HTERT RPE-1 (cell line): ENCODE results near the gene RNF135.
"Not testable (repeated sequence)": the region's sequence is repeated elsewhere in the genome, so short reads cannot be mapped to it uniquely, and the experiment has no call there.

Source experiments
- in situ Hi-C: fragments of 300-500 bp; cut with MboI; formaldehyde crosslinking; loops from 4 replicates; pipeline ENCODE4 v1.14.3; 2020; ENCODE audit warnings: low sequenced_read_pairs

The RNF135 gene

GRCh38 chr17:30997270-30997669 lies 26.4 kb downstream of the RNF135 start:
- in situ Hi-C loops = no loop called here

GRCh38 chr17:30997842-30998241 lies 27.0 kb downstream of the RNF135 start:
- in situ Hi-C loops = no loop called here

- in situ Hi-C loops = no loop called here
These were observed 31.2 kb downstream of the RNF135 start for GRCh38 chr17:31002047-31002446.

GRCh38 chr17:31003225-31003866 lies 32.5 kb downstream of the RNF135 start:
- in situ Hi-C loops = no loop called here

- in situ Hi-C loops = no loop called here
These were observed 33.3 kb downstream of the RNF135 start for GRCh38 chr17:31004160-31004559.

- in situ Hi-C loops = no loop called here
These were observed 37.0 kb downstream of the RNF135 start for GRCh38 chr17:31007695-31008373.

- in situ Hi-C loops = no loop called here
These were observed 37.7 kb downstream of the RNF135 start for GRCh38 chr17:31008374-31009041.

- in situ Hi-C loops = not testable (repeated sequence)
These were observed 38.3 kb downstream of the RNF135 start for GRCh38 chr17:31009042-31009702.

- in situ Hi-C loops = not testable (repeated sequence)
These were observed 39.2 kb downstream of the RNF135 start for GRCh38 chr17:31010014-31010413.

- in situ Hi-C loops = no loop called here
These were observed 43.0 kb downstream of the RNF135 start for GRCh38 chr17:31013844-31014243.

GRCh38 chr17:31015639-31016038 lies 44.8 kb downstream of the RNF135 start:
- in situ Hi-C loops = no loop called here

- in situ Hi-C loops = no loop called here
These were observed 48.2 kb downstream of the RNF135 start for GRCh38 chr17:31019004-31019403.

GRCh38 chr17:31023171-31023570 lies 52.3 kb downstream of the RNF135 start:
- in situ Hi-C loops = not testable (repeated sequence)

GRCh38 chr17:31031841-31032240 lies 61.0 kb downstream of the RNF135 start:
- in situ Hi-C loops = no loop called here

- in situ Hi-C loops = not testable (repeated sequence)
These were observed 64.8 kb downstream of the RNF135 start for GRCh38 chr17:31035611-31036010.

GRCh38 chr17:31040837-31041236 lies 70.0 kb downstream of the RNF135 start:
- in situ Hi-C loops = not testable (repeated sequence)

- in situ Hi-C loops = not testable (repeated sequence)
These were observed 71.5 kb downstream of the RNF135 start for GRCh38 chr17:31042378-31042777.

GRCh38 chr17:31046856-31047425 lies 76.1 kb downstream of the RNF135 start:
- in situ Hi-C loops = not testable (repeated sequence)

- in situ Hi-C loops = no loop called here
These were observed 77.3 kb downstream of the RNF135 start for GRCh38 chr17:31048142-31048541.

- in situ Hi-C loops = no loop called here
These were observed 77.9 kb downstream of the RNF135 start for GRCh38 chr17:31048780-31049179.
